SJSA1 (cell line): ENCODE measurements around the gene EHD4. TPM values are rescaled to one million over a fixed set of nuclear protein-coding genes. Genes with fewer than 3 reads are reported as not detected.

Source experiments
- DNase-seq, 2 experiments: peaks; one replicate each; pipeline ENCODE4 v3.0.0-alpha.2; 2015 to 2020; ENCODE audit warnings: low spot score in 2 of 2, low read depth in 1 of 2
- H3K27ac ChIP-seq: fragments of 250-450 bp; sonication (Bioruptor Pico); 2 replicates; pipeline ENCODE4 v1.5.1; 2020; ENCODE audit warnings: mild to moderate bottlenecking, moderate library complexity
- H3K27me3 ChIP-seq: fragments of 250-450 bp; sonication (Bioruptor Pico); replicated peaks from 2 replicates; pipeline ENCODE4 v1.5.1; 2020; ENCODE audit warnings: mild to moderate bottlenecking, moderate library complexity
- H3K36me3 ChIP-seq: fragments of 250-450 bp; sonication (Bioruptor Pico); 2 replicates; pipeline ENCODE4 v1.5.1; 2020; ENCODE audit warnings: mild to moderate bottlenecking
- H3K4me1 ChIP-seq: fragments of 250-450 bp; sonication (Bioruptor Pico); replicated peaks from 2 replicates; pipeline ENCODE4 v1.6.1; 2021; ENCODE audit warnings: mild to moderate bottlenecking
- H3K4me3 ChIP-seq: fragments of 250-450 bp; sonication (Bioruptor Pico); 2 replicates; pipeline ENCODE4 v1.5.1; 2020; ENCODE audit warnings: mild to moderate bottlenecking
- H3K9me3 ChIP-seq: fragments of 250-450 bp; sonication (Bioruptor Pico); replicated peaks from 2 replicates; pipeline ENCODE4 v1.5.1; 2020; ENCODE audit warnings: mild to moderate bottlenecking
- total RNA-seq: library from RNA; depleted of rRNA; stranded (reverse); fragments of >200 nt; shearing (Covaris generic); gene quantifications from 2 replicates; pipeline ENCODE4 v1.2.3, GENCODE V29; 2014

The EHD4 gene
- total RNA-seq, 1 experiment from 2014 or later, result 26.8 TPM

DNA sequence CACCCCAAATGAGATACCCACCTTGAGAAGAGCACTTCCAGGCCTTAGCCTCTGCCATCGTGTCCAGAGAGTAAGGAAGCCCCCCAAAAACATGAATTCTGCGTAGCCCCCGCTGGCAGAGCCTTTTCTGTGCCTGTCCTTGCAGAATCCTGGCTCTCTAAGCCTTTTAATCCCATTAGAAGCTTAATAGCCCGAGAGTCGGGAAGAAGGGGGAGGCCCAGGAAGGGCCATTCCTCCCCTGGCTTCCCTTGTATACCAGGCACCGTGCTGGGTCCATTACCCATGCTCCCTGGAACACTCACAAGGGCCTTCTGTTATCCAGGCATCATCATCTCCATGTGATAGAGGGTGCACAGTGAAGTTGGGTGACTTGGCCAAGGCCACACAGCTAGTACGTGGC lies 85.6 kb downstream of the EHD4 start:
- no peak overlapping the region for H3K27ac ChIP-seq
- H3K9me3 ChIP-seq, result no peaks in the 10 kb centered on the region
- no peak for DNase-seq
- no peaks in the 10 kb centered on the region for H3K4me1 ChIP-seq
- no peaks in the 10 kb centered on the region for H3K36me3 ChIP-seq
- no peaks in the 10 kb centered on the region for H3K27me3 ChIP-seq
- no peak overlapping the region for H3K4me3 ChIP-seq

GRCh38 chr15:41885841-41886240 lies 86.5 kb downstream of the EHD4 start:
- Histone ChIP-seq H3K4me3 (no peak overlapping the region), H3K27ac (no peak overlapping the region), H3K36me3 (no peaks in the 10 kb centered on the region)

DNA sequence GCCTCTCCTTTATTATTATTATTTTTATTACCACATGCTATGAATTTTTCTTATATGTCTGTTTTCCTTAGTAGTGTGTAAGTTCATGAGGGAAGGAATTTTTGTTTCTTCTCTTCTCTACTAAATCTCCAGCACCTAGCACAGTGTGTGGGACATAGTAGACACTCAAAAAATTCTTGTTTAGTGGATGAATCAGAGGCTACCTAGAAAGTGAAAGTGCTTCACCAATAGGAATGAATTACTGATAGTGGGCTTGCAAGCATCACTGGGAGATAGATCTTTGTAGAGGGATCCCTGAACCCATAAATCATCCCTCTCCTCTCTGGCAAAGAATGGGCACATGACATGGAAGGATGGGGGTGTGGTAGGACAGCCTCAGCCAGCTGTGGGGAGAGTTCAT lies 87.0 kb downstream of the EHD4 start:
- H3K27ac ChIP-seq, result no peak overlapping the region
- H3K27me3 ChIP-seq, result no peaks in the 10 kb centered on the region
- H3K4me3 ChIP-seq, result no peak overlapping the region
- no peaks in the 10 kb centered on the region for H3K4me1 ChIP-seq
- DNase-seq, result no peak
- no peaks in the 10 kb centered on the region for H3K9me3 ChIP-seq
- H3K36me3 ChIP-seq, result no peaks in the 10 kb centered on the region

More at GRCh38 chr15:41885841-41886240, 86.5 kb downstream of the EHD4 start:
- Histone ChIP-seq H3K27me3 (no peaks in the 10 kb centered on the region), H3K4me1 (no peaks in the 10 kb centered on the region), H3K9me3 (no peaks in the 10 kb centered on the region)
- DNase-seq, result no peak

- no peak overlapping the region for H3K4me3 ChIP-seq
- no peak overlapping the region for H3K27ac ChIP-seq
- no peaks in the 10 kb centered on the region for H3K4me1 ChIP-seq
- no peaks in the 10 kb centered on the region for H3K9me3 ChIP-seq
- no peaks in the 10 kb centered on the region for H3K27me3 ChIP-seq
- no peak for DNase-seq
- no peaks in the 10 kb centered on the region for H3K36me3 ChIP-seq
Observed at GRCh38 chr15:41884458-41884857, 87.9 kb downstream of the EHD4 start.

DNA sequence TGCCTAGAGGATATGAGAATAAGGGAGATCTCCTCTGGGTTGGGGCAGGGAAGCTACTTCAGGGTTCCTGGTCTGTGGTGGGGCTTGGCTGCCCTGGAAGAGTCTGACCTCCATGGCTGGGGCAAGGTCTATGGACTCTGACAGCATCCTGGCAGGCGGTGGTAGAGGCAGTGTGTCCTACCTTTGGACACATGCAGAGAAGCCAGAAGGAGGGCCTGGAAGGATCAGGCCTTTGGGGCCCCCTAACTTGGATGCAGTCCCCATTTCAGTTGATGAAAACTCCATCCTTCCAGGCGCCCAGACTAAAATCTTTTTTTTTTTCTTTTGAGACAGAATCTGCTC lies 88.9 kb downstream of the EHD4 start:
- Histone ChIP-seq H3K9me3 (no peaks in the 10 kb centered on the region), H3K36me3 (no peaks in the 10 kb centered on the region), H3K27ac (no peak overlapping the region), H3K4me1 (no peaks in the 10 kb centered on the region), H3K27me3 (no peaks in the 10 kb centered on the region), H3K4me3 (no peak overlapping the region)
- no peak for DNase-seq

GRCh38 chr15:41882689-41883483 lies 89.5 kb downstream of the EHD4 start:
- Histone ChIP-seq H3K27me3 (no peaks in the 10 kb centered on the region), H3K4me1 (no peaks in the 10 kb centered on the region), H3K27ac (no peak overlapping the region), H3K9me3 (no peaks in the 10 kb centered on the region), H3K4me3 (no peak overlapping the region), H3K36me3 (no peaks in the 10 kb centered on the region)
- DNase-seq, result no peak

DNA sequence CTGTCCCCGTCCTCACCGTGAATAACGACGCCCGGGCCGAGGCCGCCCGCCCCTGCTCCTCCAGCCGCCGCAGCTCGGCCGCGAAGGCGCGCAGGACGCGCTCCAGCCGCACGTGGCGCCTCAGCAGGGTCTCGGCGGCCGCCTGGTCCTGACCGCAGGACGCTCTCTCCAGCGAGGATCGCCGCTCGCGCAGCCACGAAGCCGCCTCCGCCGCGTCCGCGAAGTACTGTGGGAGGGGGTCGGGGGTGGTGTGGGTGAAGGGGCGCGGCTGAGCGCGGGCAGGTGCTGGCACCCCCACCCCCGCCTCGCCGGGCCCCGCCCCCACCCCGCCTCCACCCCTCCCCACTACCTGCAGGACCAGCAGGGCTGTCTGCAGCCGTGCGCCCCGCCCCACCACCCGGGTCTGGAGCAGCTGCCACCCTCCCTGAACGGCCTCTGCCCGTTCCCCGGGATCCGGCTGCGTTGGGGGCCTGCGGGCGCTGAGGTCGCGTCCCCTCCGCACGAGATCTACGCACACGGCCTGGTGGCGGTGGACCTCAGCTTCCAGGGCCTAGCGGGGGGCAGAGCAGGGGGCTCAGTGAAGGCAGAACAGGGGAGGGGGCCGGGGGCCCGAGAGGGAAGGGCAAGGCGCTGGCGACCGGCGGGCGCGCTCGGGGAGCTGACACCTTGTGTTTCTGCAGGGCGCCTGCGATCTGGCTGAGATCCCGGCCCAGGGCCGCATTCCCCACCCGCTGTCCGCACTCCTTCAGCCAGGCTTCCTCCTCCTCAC lies 90.3 kb downstream of the EHD4 start:
- no peaks in the 10 kb centered on the region for H3K9me3 ChIP-seq
- no peaks in the 10 kb centered on the region for H3K36me3 ChIP-seq
- no peak overlapping the region for H3K27ac ChIP-seq
- H3K4me3 ChIP-seq, result no peak overlapping the region
- DNase-seq, result no peak
- no peaks in the 10 kb centered on the region for H3K27me3 ChIP-seq
- no peaks in the 10 kb centered on the region for H3K4me1 ChIP-seq

- H3K27me3 ChIP-seq, result no peaks in the 10 kb centered on the region
- no peaks in the 10 kb centered on the region for H3K36me3 ChIP-seq
- no peak for DNase-seq
- H3K4me1 ChIP-seq, result no peaks in the 10 kb centered on the region
- H3K9me3 ChIP-seq, result no peaks in the 10 kb centered on the region
- H3K4me3 ChIP-seq, result no peak overlapping the region
- H3K27ac ChIP-seq, result no peak overlapping the region
Observed at GRCh38 chr15:41881550-41881919, 90.8 kb downstream of the EHD4 start.

DNA sequence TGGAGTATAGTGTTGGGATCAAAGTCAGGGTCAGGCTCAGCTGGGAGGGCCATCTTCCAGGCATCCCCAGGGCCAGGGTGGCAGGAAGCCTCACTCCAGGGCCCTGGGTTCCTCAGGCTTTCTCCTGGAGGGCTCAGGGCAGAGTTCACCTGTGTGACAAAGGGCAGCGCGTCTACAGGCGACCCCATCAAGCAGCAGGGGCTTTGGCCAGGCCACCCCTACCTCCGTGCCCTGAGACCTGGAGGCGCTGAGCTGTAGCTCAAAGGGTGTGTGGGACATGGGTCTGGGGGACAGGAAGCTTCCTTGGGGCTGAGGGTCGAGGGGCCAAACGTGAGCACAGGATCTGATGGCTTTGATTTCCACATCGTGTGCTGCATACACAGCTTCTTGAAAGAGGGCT lies 91.3 kb downstream of the EHD4 start:
- no peak for DNase-seq
- no peaks in the 10 kb centered on the region for H3K9me3 ChIP-seq
- no peak overlapping the region for H3K27ac ChIP-seq
- no peaks in the 10 kb centered on the region for H3K4me1 ChIP-seq
- H3K4me3 ChIP-seq, result no peak overlapping the region
- no peaks in the 10 kb centered on the region for H3K27me3 ChIP-seq
- H3K36me3 ChIP-seq, result no peaks in the 10 kb centered on the region

DNA sequence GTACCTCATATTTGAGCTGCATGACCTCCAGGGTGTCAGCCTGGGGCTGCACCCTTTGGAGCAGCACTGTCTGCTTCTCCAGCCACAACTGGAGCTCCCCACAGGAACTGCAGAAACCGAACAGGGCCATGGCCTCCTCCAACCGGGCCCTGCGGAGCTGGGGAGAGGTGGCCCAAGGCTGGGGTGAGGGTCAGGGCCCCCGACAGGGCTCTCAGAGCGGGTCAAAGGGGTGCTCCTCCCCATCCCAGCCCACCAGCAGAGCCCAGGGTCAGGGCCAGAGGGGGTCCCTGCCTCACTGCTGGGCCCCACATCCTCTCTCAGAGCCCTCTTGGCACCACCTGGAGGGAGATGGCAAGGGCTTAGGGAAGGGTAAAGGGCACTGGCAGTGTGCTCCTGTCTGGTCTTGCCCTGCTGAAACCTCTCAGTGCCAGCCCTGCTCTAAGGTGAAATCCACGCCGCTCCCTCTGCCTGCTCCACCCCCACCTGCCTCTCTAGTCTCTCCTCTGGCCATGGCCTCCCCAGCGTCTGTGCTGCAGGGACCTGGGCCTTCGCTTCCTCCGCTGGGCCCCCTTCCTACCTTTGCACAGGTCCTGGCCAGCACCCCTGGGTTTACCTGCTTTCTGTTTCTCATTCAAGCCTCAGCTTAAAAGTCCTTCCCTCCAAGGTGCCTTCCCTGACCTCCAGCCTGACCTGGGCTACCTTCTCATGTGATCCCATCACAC lies 92.0 kb downstream of the EHD4 start:
- no peaks in the 10 kb centered on the region for H3K4me1 ChIP-seq
- H3K27me3 ChIP-seq, result no peaks in the 10 kb centered on the region
- H3K36me3 ChIP-seq, result no peaks in the 10 kb centered on the region
- no peak overlapping the region for H3K4me3 ChIP-seq
- DNase-seq, result no peak
- H3K27ac ChIP-seq, result no peak overlapping the region
- H3K9me3 ChIP-seq, result no peaks in the 10 kb centered on the region

DNA sequence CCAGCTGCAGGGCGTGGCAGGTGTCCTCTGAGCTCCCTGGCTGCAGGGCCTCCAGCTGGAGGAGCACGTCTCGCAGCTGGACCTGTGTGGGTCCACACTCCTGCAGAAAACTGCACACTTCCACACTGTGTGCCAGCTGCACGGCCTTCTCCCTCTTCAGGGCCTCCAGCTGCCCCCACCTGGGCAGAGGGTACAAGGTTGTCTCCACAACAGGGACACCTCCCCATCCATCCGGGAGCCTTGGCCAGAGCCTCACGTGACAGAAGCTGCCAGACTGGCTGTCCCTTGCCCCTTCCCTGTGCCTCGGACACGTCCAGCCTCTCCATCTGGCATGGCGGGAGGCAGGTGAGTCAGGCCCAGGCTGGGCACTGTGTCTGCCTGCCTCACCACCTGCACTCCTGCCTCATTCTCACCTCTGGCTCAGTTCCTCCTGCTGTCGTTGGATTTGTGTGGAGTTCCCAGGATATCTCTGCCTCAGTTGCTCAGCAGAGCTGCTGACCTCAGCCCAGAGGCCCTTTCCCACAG lies 93.0 kb downstream of the EHD4 start:
- Histone ChIP-seq H3K9me3 (no peaks in the 10 kb centered on the region), H3K4me1 (no peaks in the 10 kb centered on the region), H3K27me3 (no peaks in the 10 kb centered on the region), H3K27ac (no peak overlapping the region), H3K36me3 (no peaks in the 10 kb centered on the region), H3K4me3 (no peak overlapping the region)
- no peak for DNase-seq

DNA sequence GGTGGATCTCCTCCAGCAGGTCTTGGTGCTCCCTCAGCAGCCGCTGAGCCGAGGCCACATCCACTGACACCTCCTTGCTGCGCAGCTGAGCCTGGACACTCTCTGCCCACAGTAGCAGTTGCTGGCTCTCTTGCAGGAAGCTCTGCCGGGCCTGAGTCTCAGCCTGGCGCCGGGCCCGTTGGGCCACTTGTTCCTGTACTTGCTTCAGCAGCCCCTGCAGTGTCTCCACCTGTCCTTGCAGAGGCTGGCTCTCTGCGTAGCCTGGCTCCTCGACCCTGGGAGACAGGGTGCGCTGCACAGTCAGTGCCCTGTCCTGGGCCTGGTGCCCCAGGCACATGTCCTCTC lies 94.0 kb downstream of the EHD4 start:
- H3K9me3 ChIP-seq, result no peaks in the 10 kb centered on the region
- no peak overlapping the region for H3K27ac ChIP-seq
- no peak overlapping the region for H3K4me3 ChIP-seq
- H3K36me3 ChIP-seq, result no peaks in the 10 kb centered on the region
- H3K4me1 ChIP-seq, result no peaks in the 10 kb centered on the region
- no peaks in the 10 kb centered on the region for H3K27me3 ChIP-seq
- DNase-seq, result no peak

DNA sequence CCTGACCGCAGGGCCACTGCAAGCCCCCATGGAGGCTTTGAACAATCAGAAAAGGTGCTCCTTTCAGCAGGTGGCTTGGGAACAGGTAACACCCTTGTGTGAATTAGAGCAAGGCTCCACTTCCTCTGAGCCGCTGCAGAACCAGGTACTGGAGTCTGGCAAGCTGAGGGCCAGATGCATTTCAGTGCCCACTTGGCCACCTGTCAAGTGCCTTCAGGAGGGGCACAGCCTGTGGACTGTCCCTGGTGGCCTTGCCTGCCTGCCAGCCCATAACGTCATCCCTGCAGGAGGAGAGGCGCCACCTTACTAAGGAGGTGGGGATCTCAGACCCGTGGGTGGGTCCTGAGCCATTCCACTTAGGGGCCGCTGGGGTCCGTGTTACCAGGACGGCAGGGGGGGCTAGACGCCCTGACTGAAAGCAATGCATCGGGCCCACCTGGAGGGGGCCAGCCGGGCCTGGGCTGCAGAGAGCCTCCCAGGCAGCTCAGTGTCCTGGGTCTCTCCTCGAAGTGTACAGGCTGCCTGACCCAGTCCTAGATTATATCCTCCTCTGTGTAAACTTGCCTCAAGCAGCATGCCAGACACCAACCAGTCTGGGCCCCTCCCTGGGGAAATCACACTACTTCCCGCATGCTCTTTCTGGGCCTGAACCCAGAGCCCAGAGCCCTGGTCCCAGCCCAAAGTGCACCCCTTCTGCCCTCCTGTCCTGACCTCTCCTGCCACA lies 94.6 kb downstream of the EHD4 start:
- Histone ChIP-seq H3K27me3 (no peaks in the 10 kb centered on the region), H3K36me3 (no peaks in the 10 kb centered on the region), H3K9me3 (no peaks in the 10 kb centered on the region), H3K4me3 (no peak overlapping the region), H3K27ac (no peak overlapping the region), H3K4me1 (no peaks in the 10 kb centered on the region)
- no peak for DNase-seq
